Activated T-helper 1 cell treated with anti-CD3 and anti-CD28 coated beads, Interleukin-2, amount 50 U/mL, for 16 hours (primary cell): ENCODE data around the gene GIMD1.
"Not testable (repeated sequence)": the region's sequence is repeated elsewhere in the genome, so short reads cannot be mapped to it uniquely, and the experiment has no call there.

Experiments
- DNase-seq, 2 donors: peaks; one replicate each; pipeline ENCODE4 v3.0.0-alpha.2; 2020; ENCODE audit warnings: low read depth in 1 of 2, low spot score in 1 of 2

GIMD1 gene

DNA sequence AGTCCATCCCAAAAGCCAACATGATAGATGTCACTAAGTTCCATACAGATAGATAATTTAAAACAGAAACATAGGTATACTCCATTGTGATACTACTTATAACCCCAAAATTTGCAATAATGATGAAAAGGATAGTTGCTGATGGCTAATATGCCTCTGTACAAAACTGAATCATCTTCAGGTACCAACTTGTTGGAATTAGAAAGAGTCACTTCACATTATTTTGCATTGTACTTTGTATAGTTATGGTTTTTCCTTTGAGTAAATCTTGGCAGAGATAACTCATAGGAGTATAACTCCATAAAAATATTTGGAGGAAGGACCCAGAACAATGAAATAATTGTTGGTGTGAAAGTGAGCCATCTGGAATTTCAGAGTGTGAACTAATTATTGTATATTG is 17.6 kb downstream of the GIMD1 start:
- no peak for DNase-seq

GRCh38 chr4:106347167-106347566 is 21.4 kb downstream of the GIMD1 start:
- no peak for DNase-seq

GRCh38 chr4:106344647-106344970 is 24.0 kb downstream of the GIMD1 start:
- no peak for DNase-seq

GRCh38 chr4:106343865-106344646 is 24.5 kb downstream of the GIMD1 start:
- DNase-seq: no peak

GRCh38 chr4:106340774-106341173 is 27.8 kb downstream of the GIMD1 start:
- DNase-seq: no peak

DNA sequence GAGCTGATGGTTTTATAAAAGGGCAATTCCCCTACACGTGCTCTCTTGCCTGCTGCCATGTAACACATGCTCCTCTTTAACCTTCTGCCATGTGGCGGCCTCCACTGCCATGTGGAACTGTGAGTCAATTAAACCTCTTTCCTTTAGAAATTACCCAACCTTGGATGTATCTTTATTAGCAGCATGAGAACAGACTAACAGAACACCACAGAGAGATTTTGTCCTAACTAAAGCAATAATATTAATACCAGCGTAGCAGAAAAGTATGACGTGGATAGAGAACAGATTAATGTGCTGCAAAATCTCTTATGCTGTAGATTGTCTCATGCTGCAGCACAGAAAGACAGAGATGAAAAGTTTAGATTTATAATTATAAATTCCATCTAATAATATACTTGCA is 29.1 kb downstream of the GIMD1 start:
- DNase-seq: no peak

DNA sequence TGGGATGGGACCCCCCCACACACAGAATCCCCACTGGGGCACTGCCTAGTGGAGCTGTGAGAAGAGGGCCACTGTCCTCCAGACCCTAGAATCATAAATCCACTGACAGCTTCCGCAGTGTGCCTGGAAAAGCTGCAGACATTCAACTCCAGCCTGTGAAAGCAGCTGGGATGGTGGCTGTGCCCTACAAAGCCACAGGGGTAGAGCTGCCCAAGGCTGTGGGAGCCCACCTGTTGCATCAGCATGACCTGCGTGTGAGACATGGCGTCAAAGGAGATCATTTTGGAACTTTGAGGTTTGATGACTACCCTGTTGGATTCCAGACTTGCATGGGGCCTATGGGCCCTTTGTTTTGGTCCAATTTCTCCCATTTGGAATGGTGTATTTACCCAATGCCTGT is 29.9 kb downstream of the GIMD1 start:
- no peak for DNase-seq

DNA sequence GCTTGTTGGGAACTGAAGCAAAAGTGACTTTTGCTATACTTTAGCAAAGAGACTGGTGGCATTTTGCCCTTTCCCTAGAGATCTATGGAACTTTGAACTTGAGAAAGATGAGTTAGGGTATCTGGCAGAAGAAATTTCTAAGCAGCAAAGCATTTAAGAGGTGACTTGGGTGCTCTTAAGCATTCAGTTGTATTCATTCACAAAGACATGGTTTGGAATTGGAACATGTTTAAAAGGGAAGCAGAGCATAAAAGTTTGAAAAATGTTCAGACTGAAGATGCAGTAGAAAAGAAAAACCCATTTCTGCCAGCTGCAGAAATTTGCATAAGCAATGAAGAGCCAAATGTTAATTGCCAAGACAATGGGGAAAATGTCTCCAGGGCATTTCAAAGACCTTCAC is 30.7 kb downstream of the GIMD1 start:
- no peak for DNase-seq

DNA sequence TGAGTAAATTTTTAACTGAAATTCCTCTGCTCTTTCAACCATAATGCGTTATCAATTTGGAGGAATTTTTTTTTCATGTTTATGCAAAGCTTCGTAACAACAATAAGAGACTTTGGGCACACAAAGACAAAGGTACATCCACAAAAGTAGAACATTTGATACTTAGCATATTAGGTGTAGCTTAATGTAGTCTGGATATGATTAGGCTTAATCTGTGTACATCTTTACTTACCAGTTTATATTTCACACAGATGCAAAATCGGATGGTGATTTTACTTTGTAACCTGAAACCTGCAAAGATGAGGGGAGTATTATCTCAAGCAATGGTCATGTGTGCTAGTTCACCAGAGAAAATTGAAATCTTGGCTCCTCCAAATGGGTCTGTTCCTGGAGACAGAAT is 32.0 kb downstream of the GIMD1 start:
- no peak for DNase-seq

GRCh38 chr4:106334741-106335470 is 33.7 kb downstream of the GIMD1 start:
- no peak for DNase-seq

GRCh38 chr4:106333186-106333585 is 35.4 kb downstream of the GIMD1 start:
- no peak for DNase-seq

DNA sequence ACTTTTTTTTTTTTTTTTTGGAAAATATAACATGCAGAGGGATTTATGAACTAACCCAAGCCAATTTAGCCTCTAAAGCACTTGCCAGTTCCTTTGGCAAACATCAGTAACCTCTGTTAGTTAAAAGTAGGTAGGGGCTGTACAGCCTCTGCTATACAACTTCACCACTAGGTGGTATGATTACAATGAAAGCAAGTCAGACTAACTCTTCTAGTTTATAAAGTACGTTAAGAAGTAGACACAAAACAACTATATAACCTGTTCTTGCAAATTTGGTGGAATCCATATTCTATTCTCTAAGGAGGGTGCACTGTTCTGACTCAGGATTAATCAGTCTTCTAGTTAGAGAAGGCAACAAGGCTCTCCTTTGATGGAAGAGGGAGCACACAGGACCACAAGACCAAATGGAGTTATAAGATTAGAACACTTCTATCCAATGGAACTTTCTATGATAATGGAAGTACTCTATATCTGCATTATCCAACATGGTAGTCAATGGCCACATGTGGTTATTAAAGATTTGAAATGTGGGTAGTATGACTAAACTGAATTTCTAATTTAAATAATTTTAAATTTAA is 39.4 kb downstream of the GIMD1 start:
- DNase-seq: no peak

DNA sequence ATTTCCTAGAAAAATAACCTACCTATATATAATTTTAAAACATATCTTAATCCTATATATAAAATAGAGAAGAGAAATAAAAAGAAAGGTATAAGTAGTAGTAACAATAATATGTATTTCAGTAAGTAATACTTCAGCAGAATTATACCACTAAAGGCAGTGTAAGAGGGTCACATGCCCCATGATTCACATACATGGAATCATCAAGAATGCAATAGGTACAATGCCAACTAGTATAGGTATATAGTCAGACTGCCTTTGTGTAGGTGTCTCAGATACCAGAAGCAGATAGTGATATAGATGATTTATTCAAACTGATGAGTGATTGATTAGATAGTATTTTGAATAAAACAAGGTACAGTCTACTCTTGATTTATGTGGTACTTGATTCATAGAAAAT is 42.8 kb downstream of the GIMD1 start:
- no peak for DNase-seq

GRCh38 chr4:106323119-106323518 is 45.5 kb downstream of the GIMD1 start:
- DNase-seq: no peak

- not testable (repeated sequence) for DNase-seq
Measured at GRCh38 chr4:106321814-106322213, 46.8 kb downstream of the GIMD1 start.

DNA sequence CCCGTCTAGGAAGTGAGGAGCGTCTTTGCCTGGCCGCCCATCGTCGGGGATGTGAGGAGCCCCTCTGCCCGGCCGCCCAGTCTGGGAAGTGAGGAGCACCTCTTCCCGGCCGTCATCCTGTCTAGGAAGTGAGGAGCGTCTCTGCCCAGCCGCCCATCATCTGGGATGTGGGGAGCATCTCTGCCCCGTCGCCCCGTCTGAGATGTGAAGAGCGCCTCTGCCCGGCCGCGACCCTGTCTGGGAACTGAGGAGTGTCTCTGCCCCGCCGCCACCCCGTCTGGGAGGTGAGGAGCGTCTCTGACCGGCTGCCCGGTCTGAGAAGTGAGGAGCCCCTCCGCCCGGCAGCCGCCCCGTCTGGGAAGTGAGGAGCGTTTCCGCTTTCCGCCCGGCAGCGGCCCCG is 47.4 kb downstream of the GIMD1 start:
- DNase-seq: not testable (repeated sequence)

GRCh38 chr4:106320235-106320634 is 48.3 kb downstream of the GIMD1 start:
- DNase-seq: no peak

DNA sequence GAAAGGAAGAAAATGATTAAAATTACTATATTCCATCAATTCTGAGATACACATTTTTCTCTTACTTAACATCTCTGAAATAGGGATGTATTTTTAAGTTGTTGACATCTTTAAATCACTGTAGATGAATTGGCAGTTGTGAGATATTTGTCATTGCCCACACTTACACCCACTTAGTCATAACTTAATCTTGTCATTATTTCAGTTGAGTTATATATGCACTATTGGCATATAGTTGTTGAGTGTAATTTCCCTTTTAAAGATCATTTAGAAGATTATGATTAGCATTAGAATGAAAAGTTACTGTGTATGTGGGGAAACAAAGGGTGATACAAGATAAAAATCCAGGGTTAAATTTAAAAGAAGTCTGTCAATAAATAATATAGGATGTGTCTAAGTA is 50.1 kb downstream of the GIMD1 start:
- DNase-seq: no peak

DNA sequence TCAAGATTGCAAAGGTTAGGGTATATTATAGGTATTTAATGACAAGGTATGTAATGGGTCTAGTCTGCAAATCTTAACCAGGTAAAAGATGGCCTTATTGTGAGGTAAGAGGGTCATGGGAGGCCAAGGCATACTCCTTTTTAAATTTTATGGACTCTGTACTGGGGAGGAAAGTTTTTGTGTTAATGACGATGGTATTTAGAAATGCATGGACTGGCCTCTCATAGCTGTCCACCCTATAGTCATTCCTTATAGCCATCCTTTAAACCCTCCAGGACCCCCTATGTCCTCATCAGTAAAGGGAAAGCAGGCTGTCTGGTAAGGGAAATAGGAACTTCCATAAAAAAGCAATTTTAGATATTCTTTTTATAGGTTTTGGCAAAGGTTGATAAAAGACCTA is 50.8 kb downstream of the GIMD1 start:
- DNase-seq: no peak

- no peak for DNase-seq
Measured at GRCh38 chr4:106316773-106317409, 51.7 kb downstream of the GIMD1 start.

- peak; percentile 71 to 72 for DNase-seq
Measured at GRCh38 chr4:106315968-106316772, 52.4 kb downstream of the GIMD1 start, which contains the start of the genes AIMP1 and TBCK. Gene AIMP1, plus strand, starts transcription at chr4:106316550. Its CDS starts 8,460 bp downstream, at chr4:106325010. Gene TBCK, minus strand, starts transcription at chr4:106316209. Its CDS starts 7,249 bp downstream, at chr4:106308960.
